ENCODE measurements around the gene SYNE1. TPM values are rescaled to one million over a fixed set of nuclear protein-coding genes. Genes with fewer than 3 reads are reported as not detected.
A peak's percentile ranks its signal among the peaks of the same experiment; 100 is the strongest.

SYNE1 gene
- total RNA-seq, 2 experiments from 2014 or later: 25.8 to 25.9 TPM

DNA sequence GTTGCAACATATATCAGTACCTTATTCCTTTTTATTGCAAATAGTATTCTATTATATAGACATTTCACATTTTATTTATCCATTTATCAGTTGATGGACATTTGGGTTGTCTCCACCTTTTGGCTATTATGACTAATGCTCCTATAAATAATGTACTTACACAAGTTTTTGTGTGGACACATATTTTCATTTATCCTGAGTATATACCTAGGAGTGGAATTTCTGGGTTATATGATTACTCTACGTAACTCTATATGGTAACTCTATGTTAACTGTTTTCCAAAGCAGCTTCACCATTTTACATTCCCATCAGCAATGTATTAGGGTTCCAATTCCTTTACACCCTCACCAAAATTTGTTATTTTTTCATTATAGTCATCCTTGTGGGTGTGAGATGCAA, 424.7 kb downstream of the SYNE1 start:
- intact Hi-C loops (cut with micrococcal nuclease): no loop called here
- ChIA-PET CTCF (no interaction called here), POLR2A (no interaction called here)
- no peak overlapping the region for H3K27ac Mint-ChIP-seq
- H3K36me3 Mint-ChIP-seq: peaks cover 24% of the 10 kb centered on the region
- no peaks in the 10 kb centered on the region for H3K4me1 Mint-ChIP-seq (ENCODE audit: low read depth)
- H3K27me3 Mint-ChIP-seq: no peaks in the 10 kb centered on the region
- no peaks in the 10 kb centered on the region for H3K9me3 Mint-ChIP-seq
- DNase-seq: no peak
- no peak overlapping the region for H3K4me3 Mint-ChIP-seq

GRCh38 chr6:152209211-152209610, 428.0 kb downstream of the SYNE1 start:
- ChIA-PET POLR2A (interaction anchor here (0.7 kb wide), 1 partner anchor 11 kb away, joined by 3 read pairs; no protein-coding TSS in a partner anchor), CTCF (interaction anchor here (1.5 kb wide), 1 partner anchor 59 kb away, joined by 3 read pairs; no protein-coding TSS in a partner anchor)
- Mint-ChIP-seq H3K4me1 (ENCODE audit: low read depth) (peaks cover 3% of the 10 kb centered on the region), H3K27ac (no peak overlapping the region), H3K36me3 (peaks cover 31% of the 10 kb centered on the region), H3K4me3 (no peak overlapping the region), H3K27me3 (no peaks in the 10 kb centered on the region), H3K9me3 (no peaks in the 10 kb centered on the region)
- intact Hi-C loops (cut with micrococcal nuclease): no loop called here
- no peak for DNase-seq

- Mint-ChIP-seq H3K27me3 (no peaks in the 10 kb centered on the region), H3K4me3 (no peak overlapping the region), H3K4me1 (ENCODE audit: low read depth) (peaks cover 3% of the 10 kb centered on the region), H3K36me3 (peaks cover 30% of the 10 kb centered on the region), H3K27ac (no peak overlapping the region), H3K9me3 (no peaks in the 10 kb centered on the region)
- ChIA-PET POLR2A (no interaction called here), CTCF (interaction anchor here (0.9 to 1.0 kb wide), 2 partner anchors 33 to 131 kb away, joined by 3 read pairs; no protein-coding TSS in a partner anchor)
- DNase-seq: no peak
- intact Hi-C loops (cut with micrococcal nuclease): no loop called here
These were observed 429.0 kb downstream of the SYNE1 start for GRCh38 chr6:152207915-152208714.

DNA sequence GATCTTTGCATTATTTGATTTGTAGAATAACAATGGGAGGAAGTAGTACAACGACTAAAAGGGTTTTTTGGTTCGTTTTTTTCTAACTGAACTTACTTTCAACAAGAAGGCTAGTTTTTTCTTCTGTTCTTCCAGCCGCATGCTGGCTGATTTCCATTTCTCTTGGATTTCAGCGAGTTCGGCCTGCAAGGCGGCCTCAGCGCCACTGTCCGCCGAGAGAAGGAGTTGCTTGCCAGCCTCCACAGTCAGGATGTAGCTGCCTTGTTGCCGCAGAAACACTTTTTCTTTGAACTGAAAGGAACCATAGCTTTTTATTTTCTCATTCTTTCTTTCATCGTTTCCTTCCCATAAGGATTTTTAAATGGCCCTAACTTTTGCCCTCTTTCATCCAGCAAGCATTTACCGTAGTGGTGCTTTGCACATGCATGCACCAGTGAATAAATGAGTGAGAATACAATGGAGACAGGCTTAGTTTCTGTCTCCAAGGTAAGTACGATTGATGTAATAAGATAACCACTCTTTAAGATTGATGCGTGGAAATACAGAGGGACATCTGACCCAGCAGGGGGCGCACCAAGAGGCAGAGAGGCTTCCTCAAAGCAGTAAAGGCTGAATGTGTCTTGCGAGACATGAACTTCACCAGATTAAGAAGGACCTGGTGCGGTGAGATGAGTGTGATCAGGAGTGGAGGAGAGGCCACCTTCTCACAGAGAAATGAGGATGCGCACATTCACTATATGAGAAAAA, 430.9 kb downstream of the SYNE1 start:
- intact Hi-C loops (cut with micrococcal nuclease): loop anchor here (1.0 kb wide), 1 partner anchor 62 kb away; no protein-coding TSS in a partner anchor
- POLR2A ChIA-PET: no interaction called here
- CTCF ChIA-PET: interaction anchor here (0.8 to 1.3 kb wide), 5 partner anchors 9 to 28 kb away, joined by 3 to 10 read pairs (median 5); no protein-coding TSS in a partner anchor
- H3K4me3 Mint-ChIP-seq: no peak overlapping the region
- peaks cover 35% of the 10 kb centered on the region for H3K36me3 Mint-ChIP-seq
- H3K4me1 Mint-ChIP-seq (ENCODE audit: low read depth): peaks cover 3% of the 10 kb centered on the region
- DNase-seq: peak; percentile 64
- H3K9me3 Mint-ChIP-seq: no peaks in the 10 kb centered on the region
- H3K27ac Mint-ChIP-seq: no peak overlapping the region
- H3K27me3 Mint-ChIP-seq: no peaks in the 10 kb centered on the region

DNA sequence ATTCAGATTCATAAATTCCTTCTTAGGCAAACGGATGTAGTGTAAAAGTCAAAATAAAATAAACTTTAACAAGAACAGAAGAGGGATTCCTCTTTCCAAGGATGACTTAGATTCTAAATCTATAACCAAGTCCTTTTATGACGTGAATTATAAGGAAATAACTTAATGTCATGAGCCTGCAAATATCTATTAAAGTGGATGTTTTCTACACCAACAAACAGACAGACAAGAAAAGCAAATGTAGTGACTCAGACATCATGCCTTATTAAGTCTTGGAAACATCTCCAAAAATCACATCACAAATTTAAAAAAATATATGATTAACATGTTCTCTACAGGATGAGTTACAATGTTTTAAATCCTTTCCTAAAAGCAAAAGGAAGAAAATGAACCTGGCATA, 432.6 kb downstream of the SYNE1 start:
- CTCF ChIA-PET: no interaction called here
- peaks cover 34% of the 10 kb centered on the region for H3K36me3 Mint-ChIP-seq
- no peak overlapping the region for H3K27ac Mint-ChIP-seq
- H3K4me1 Mint-ChIP-seq (ENCODE audit: low read depth): peaks cover 3% of the 10 kb centered on the region
- no peak for DNase-seq
- H3K9me3 Mint-ChIP-seq: no peaks in the 10 kb centered on the region
- intact Hi-C loops (cut with micrococcal nuclease): no loop called here
- POLR2A ChIA-PET: no interaction called here
- no peaks in the 10 kb centered on the region for H3K27me3 Mint-ChIP-seq
- H3K4me3 Mint-ChIP-seq: no peak overlapping the region

DNA sequence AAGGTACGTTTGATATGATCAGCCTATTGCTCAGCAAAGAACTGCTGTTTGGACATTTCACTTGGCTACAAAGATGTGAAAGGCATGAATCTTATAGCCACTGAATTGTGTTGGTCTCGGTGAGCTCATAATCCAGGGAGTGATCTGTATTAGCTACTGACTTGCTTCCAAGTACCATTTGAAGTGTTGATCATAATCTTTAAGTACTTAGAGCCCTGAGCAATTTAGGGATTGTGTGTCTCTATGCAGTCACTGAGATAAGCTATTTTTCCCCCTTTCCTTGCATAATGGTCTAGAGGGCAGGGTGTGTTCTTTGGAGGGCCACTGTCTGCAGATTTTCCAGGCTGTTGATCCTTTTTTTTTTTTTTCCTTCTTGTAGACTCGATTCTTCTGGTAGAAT, 436.0 kb downstream of the SYNE1 start:
- ChIA-PET CTCF (interaction anchor here (1.2 to 1.3 kb wide), 2 partner anchors 67 to 138 kb away, joined by 3 read pairs; no protein-coding TSS in a partner anchor), POLR2A (interaction anchor here (1.2 kb wide), 1 partner anchor 23 kb away, joined by 3 read pairs; no protein-coding TSS in a partner anchor)

GRCh38 chr6:152195896-152196295, 441.3 kb downstream of the SYNE1 start:
- Mint-ChIP-seq H3K4me3 (no peak overlapping the region), H3K27ac (no peak overlapping the region), H3K27me3 (no peaks in the 10 kb centered on the region), H3K4me1 (ENCODE audit: low read depth) (peaks cover 15% of the 10 kb centered on the region), H3K36me3 (peaks cover 36% of the 10 kb centered on the region), H3K9me3 (peaks cover 23% of the 10 kb centered on the region)
- DNase-seq: no peak
- ChIA-PET CTCF (no interaction called here), POLR2A (no interaction called here)
- intact Hi-C loops (cut with micrococcal nuclease): no loop called here

More for the DNA sequence above, 436.0 kb downstream of the SYNE1 start:
- Mint-ChIP-seq H3K4me1 (ENCODE audit: low read depth) (peaks cover 12% of the 10 kb centered on the region), H3K27me3 (no peaks in the 10 kb centered on the region), H3K9me3 (no peaks in the 10 kb centered on the region), H3K27ac (no peak overlapping the region), H3K4me3 (no peak overlapping the region), H3K36me3 (peaks cover 38% of the 10 kb centered on the region)
- no peak for DNase-seq
- intact Hi-C loops (cut with micrococcal nuclease): no loop called here

DNA sequence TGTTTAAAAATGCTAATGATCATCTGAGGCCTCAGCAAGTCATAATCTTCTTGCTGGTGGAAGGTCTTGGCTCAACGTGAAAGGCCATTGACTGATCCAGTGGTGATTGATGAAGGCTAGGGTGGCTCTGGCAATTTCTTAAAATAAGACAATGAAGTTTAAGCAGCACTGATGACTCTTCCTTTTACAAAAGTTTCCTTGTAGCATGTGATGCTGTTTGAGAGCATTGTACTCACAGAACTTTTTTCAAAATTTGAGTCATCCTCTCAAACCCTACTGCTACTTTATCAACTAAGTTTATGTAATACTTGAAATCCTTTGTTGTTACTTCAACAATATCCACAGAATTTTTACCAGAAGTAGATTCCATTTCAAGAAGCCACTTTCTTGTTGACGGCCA, 447.4 kb downstream of the SYNE1 start:
- CTCF ChIA-PET: no interaction called here
- H3K9me3 Mint-ChIP-seq: peaks cover 21% of the 10 kb centered on the region
- H3K4me3 Mint-ChIP-seq: no peak overlapping the region
- DNase-seq: no peak
- POLR2A ChIA-PET: no interaction called here
- intact Hi-C loops (cut with micrococcal nuclease): loop anchor here (5.0 kb wide), 3 partner anchors 432 to 797 kb away; partner anchors contain the start of genes FBXO5 and ZBTB2
- H3K27ac Mint-ChIP-seq: peak overlapping the region; percentile 44
- peaks cover 11% of the 10 kb centered on the region for H3K36me3 Mint-ChIP-seq
- H3K27me3 Mint-ChIP-seq: no peaks in the 10 kb centered on the region
- peaks cover 54% of the 10 kb centered on the region for H3K4me1 Mint-ChIP-seq (ENCODE audit: low read depth)

DNA sequence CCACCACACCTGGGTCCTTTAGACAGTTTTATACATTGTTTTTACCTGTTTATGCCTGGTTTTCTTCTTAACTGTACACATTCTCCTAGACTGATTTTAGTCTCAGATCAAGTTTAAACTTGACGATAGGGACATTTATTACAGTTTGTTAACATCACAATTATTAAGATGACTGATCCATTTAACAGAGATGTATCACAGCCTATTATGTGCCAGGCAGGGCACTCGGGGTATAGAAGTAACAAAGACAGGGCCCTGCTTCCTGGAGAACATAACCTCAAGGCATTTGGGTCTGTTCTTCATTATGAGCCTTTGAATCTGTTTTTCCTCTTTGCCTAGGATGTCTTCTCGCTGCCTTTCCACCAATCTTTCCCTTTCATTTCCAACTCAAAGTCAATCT, 449.2 kb downstream of the SYNE1 start:
- no peak for DNase-seq
- ChIA-PET CTCF (interaction anchor here (1.1 kb wide), 1 partner anchor 151 kb away, joined by 3 read pairs; no protein-coding TSS in a partner anchor), POLR2A (interaction anchor here (1.4 kb wide), 1 partner anchor 17 kb away, joined by 7 read pairs; no protein-coding TSS in a partner anchor)
- Mint-ChIP-seq H3K36me3 (peaks cover 6% of the 10 kb centered on the region), H3K9me3 (peaks cover 15% of the 10 kb centered on the region), H3K4me3 (no peak overlapping the region), H3K4me1 (ENCODE audit: low read depth) (peaks cover 59% of the 10 kb centered on the region), H3K27ac (no peak overlapping the region), H3K27me3 (no peaks in the 10 kb centered on the region)
- intact Hi-C loops (cut with micrococcal nuclease): loop anchor here (5.0 kb wide), 3 partner anchors 431 to 796 kb away; partner anchors contain the start of genes FBXO5 and ZBTB2

GRCh38 chr6:152186840-152187239, 450.3 kb downstream of the SYNE1 start:
- no peak for DNase-seq
- POLR2A ChIA-PET: interaction anchor here (1.4 kb wide), 1 partner anchor 16 kb away, joined by 7 read pairs; no protein-coding TSS in a partner anchor
- peaks cover 4% of the 10 kb centered on the region for H3K36me3 Mint-ChIP-seq
- H3K4me3 Mint-ChIP-seq: peak overlapping the region; percentile 40
- no peaks in the 10 kb centered on the region for H3K27me3 Mint-ChIP-seq
- H3K27ac Mint-ChIP-seq: peak overlapping the region; percentile 94
- CTCF ChIA-PET: interaction anchor here (1.1 kb wide), 1 partner anchor 152 kb away, joined by 3 read pairs; no protein-coding TSS in a partner anchor
- peaks cover 64% of the 10 kb centered on the region for H3K4me1 Mint-ChIP-seq (ENCODE audit: low read depth)
- intact Hi-C loops (cut with micrococcal nuclease): loop anchor here (5.0 kb wide), 3 partner anchors 430 to 795 kb away; partner anchors contain the start of genes FBXO5 and ZBTB2
- H3K9me3 Mint-ChIP-seq: peaks cover 7% of the 10 kb centered on the region

- Mint-ChIP-seq H3K27me3 (no peaks in the 10 kb centered on the region), H3K4me3 (peak overlapping the region; percentile 78), H3K4me1 (ENCODE audit: low read depth) (peaks cover 73% of the 10 kb centered on the region), H3K9me3 (no peaks in the 10 kb centered on the region), H3K27ac (peak overlapping the region; percentile 94), H3K36me3 (peaks cover 8% of the 10 kb centered on the region)
- ChIA-PET POLR2A (interaction anchor here (0.5 to 4.2 kb wide), 11 partner anchors 9 to 494 kb away, joined by 3 to 43 read pairs (median 4); no protein-coding TSS in a partner anchor), CTCF (interaction anchor here (0.9 to 3.5 kb wide), 6 partner anchors 11 to 116 kb away, joined by 3 to 16 read pairs (median 4); no protein-coding TSS in a partner anchor)
- intact Hi-C loops (cut with micrococcal nuclease): loop anchor here (1.0 to 5.0 kb wide), 9 partner anchors 14 to 817 kb away; partner anchors contain the start of genes FBXO5, MTRF1L, RMND1 and ZBTB2
- DNase-seq: peak; percentile 39
These were observed 452.1 kb downstream of the SYNE1 start for GRCh38 chr6:152184917-152185574.
